IMR-90 (cell line): ENCODE data around the gene NPAS3. TPM values are rescaled to one million over a fixed set of nuclear protein-coding genes. Genes with fewer than 3 reads are reported as not detected.

Experiments
- ATAC-seq: fragments of 200-7000 bp; cut with Tn5 transposase; 2 replicates; pipeline ENCODE4 v1.9.1; 2020; ENCODE audit warnings: low read depth, mild to moderate bottlenecking, moderate library complexity
- BruUV-seq: library from RNA; stranded (reverse); fragments of 400-500 nt; replicated peaks from 2 replicates; lab custom pipeline; 2021; lab: Mats Ljungman, UMichigan
- CTCF ChIA-PET: fragments of 300-600 bp; formaldehyde crosslinking; extraction: SDS; loops from one replicate; lab custom pipeline; 2021; ENCODE audit warnings: antibody characterized with exemption; lab: Yijun Ruan, JAX
- POLR2A ChIA-PET: fragments of 300-600 bp; sonication (Branson Sonifier 250); formaldehyde crosslinking; loops from one replicate; lab custom pipeline; 2022; ENCODE audit warnings: antibody characterized with exemption; ENCODE audit not compliant: unreplicated experiment; lab: Charles Lee
- DNase-seq: peaks from one replicate; pipeline ENCODE4 v3.0.0; 2013
- H2AFZ ChIP-seq: replicated peaks from 2 replicates; pipeline ENCODE3; 2013; ENCODE audit warnings: low read length, mild to moderate bottlenecking; ENCODE audit not compliant: poor library complexity
- H2AK5ac ChIP-seq: 2 replicates; pipeline ENCODE4 v1.6.1; 2013; ENCODE audit warnings: low read depth, low read length, inconsistent platforms
- H2AK9ac ChIP-seq: replicated peaks from 2 replicates; pipeline ENCODE3; 2013; ENCODE audit warnings: mild to moderate bottlenecking, low read depth, low read length, moderate library complexity; ENCODE audit not compliant: poor library complexity
- H2BK120ac ChIP-seq: 2 replicates; pipeline ENCODE4 v1.6.1; 2013; ENCODE audit warnings: low read depth, low read length, inconsistent platforms
- H2BK15ac ChIP-seq: 3 replicates; pipeline ENCODE4 v1.6.1; 2013; ENCODE audit warnings: low read depth, low read length, inconsistent platforms
- H2BK20ac ChIP-seq: 2 replicates; pipeline ENCODE4 v1.6.1; 2013; ENCODE audit warnings: low read depth, mild to moderate bottlenecking, inconsistent platforms, low read length, moderate library complexity
- H2BK5ac ChIP-seq: 2 replicates; pipeline ENCODE4 v1.6.1; 2013; ENCODE audit warnings: mild to moderate bottlenecking, low read depth, low read length, inconsistent platforms; ENCODE audit not compliant: poor library complexity, severe bottlenecking
- H3K14ac ChIP-seq: replicated peaks from 2 replicates; pipeline ENCODE4 v1.6.1; 2013; ENCODE audit warnings: low read depth, low read length, inconsistent platforms
- H3K18ac ChIP-seq: 2 replicates; pipeline ENCODE4 v1.6.1; 2013; ENCODE audit warnings: low read depth, low read length, control low read depth
- H3K23ac ChIP-seq: 2 replicates; pipeline ENCODE4 v1.6.1; 2013; ENCODE audit warnings: low read depth, low read length, inconsistent platforms
- H3K27ac ChIP-seq: 2 replicates; pipeline ENCODE4 v1.5.1; 2013; ENCODE audit warnings: mild to moderate bottlenecking, control low read depth, low read length; ENCODE audit not compliant: insufficient read depth
- H3K27me3 ChIP-seq: 2 replicates; pipeline ENCODE4 v1.6.1; 2013; ENCODE audit warnings: low read length; ENCODE audit not compliant: control insufficient read depth, insufficient read depth
- H3K36me3 ChIP-seq: 2 replicates; pipeline ENCODE4 v1.6.1; 2013; ENCODE audit warnings: low read length, mixed read lengths; ENCODE audit not compliant: control insufficient read depth, insufficient read depth
- H3K4ac ChIP-seq: 2 replicates; pipeline ENCODE4 v1.6.1; 2013; ENCODE audit warnings: low read depth, low read length, inconsistent platforms
- H3K4me1 ChIP-seq: 2 replicates; pipeline ENCODE4 v1.6.1; 2013; ENCODE audit warnings: low read length, mixed read lengths; ENCODE audit not compliant: control insufficient read depth, insufficient read depth
- H3K4me2 ChIP-seq: 2 replicates; pipeline ENCODE4 v1.6.1; 2013; ENCODE audit warnings: low read depth, mild to moderate bottlenecking, control low read depth, low read length, moderate library complexity
- H3K4me3 ChIP-seq: 2 replicates; pipeline ENCODE4 v1.5.1; 2013; ENCODE audit warnings: low read depth, mild to moderate bottlenecking, control low read depth, low read length, moderate library complexity; ENCODE audit not compliant: insufficient read depth
- H3K56ac ChIP-seq: 2 replicates; pipeline ENCODE4 v1.6.1; 2013; ENCODE audit warnings: low read length, inconsistent platforms; ENCODE audit not compliant: insufficient read depth; ENCODE audit errors: extremely low read depth
- H3K79me1 ChIP-seq, 2 experiments: 2 replicates each; pipeline ENCODE4 v1.6.1; 2013; ENCODE audit warnings: low read length in 2 of 2, inconsistent platforms in 1 of 2, low read depth in 1 of 2
- H3K9ac ChIP-seq: 2 replicates; pipeline ENCODE4 v1.6.1; 2013; ENCODE audit warnings: low read depth, low read length, control low read depth
- H3K9me1 ChIP-seq: 2 replicates; pipeline ENCODE4 v1.6.1; 2013; ENCODE audit warnings: low read length, inconsistent platforms; ENCODE audit not compliant: insufficient read depth
- H3K9me3 ChIP-seq: 2 replicates; pipeline ENCODE4 v1.6.1; 2013; ENCODE audit warnings: low read length; ENCODE audit not compliant: control insufficient read depth, insufficient read depth
- H4K20me1 ChIP-seq: 2 replicates; pipeline ENCODE4 v1.6.1; 2013; ENCODE audit warnings: low read length, inconsistent platforms; ENCODE audit not compliant: insufficient read depth
- H4K5ac ChIP-seq: 2 replicates; pipeline ENCODE4 v1.6.1; 2013; ENCODE audit warnings: mild to moderate bottlenecking, low read depth, low read length, control low read depth
- H4K8ac ChIP-seq, 2 experiments: 2 replicates each; pipeline ENCODE4 v1.6.1; 2013; ENCODE audit warnings: low read depth in 2 of 2, low read length in 2 of 2, control low read depth in 1 of 2, inconsistent platforms in 1 of 2
- H4K91ac ChIP-seq: 2 replicates; pipeline ENCODE4 v1.6.1; 2013; ENCODE audit warnings: low read depth, low read length, inconsistent platforms; ENCODE audit not compliant: insufficient read depth
- CEBPB ChIP-seq: IDR thresholded peaks from 2 replicates; pipeline ENCODE4 v1.6.1; 2012; ENCODE audit warnings: low read depth, low read length, improper control_type of control experiment
- SMC3 ChIP-seq: fragments of 150-350 bp; IDR thresholded peaks from 2 replicates; pipeline ENCODE4 v1.6.1; 2016; ENCODE audit warnings: low read depth, mild to moderate bottlenecking, antibody characterized with exemption, low read length, moderate library complexity
- WGBS, 2 experiments: methylation state at CpG; one replicate each; pipeline versions ENCODE4 v1.1.5 to v1.1.7; 2013; ENCODE audit warnings: missing lambda C conversion rate in 2 of 2; ENCODE audit not compliant: insufficient read length in 1 of 2; ENCODE audit errors: extremely low coverage in 2 of 2; 5-methylcytosine and 5-hydroxymethylcytosine counted together
- dilution Hi-C: fragments of 300-500 bp; cut with HindIII; formaldehyde crosslinking; loops from one replicate; pipeline ENCODE4 v1.14.3; 2018; ENCODE audit warnings: low sequenced_read_pairs; ENCODE audit not compliant: unreplicated experiment
- in situ Hi-C: fragments of 300-500 bp; cut with MboI; formaldehyde crosslinking; loops from 3 replicates; pipeline ENCODE4 v1.14.3; 2019; ENCODE audit warnings: low sequenced_read_pairs, inconsistent platforms, mixed read lengths
- intact Hi-C: fragments of 100-400 bp; cut with micrococcal nuclease; formaldehyde crosslinking; loops from 2 replicates; pipeline ENCODE4 v1.10.0; 2022
- polyA plus RNA-seq, 3 experiments: library from polyadenylated mRNA; depleted of rRNA; stranded (reverse); fragments of >200 nt; gene quantifications; 2 replicates each; pipeline ENCODE4 v1.2.3, GENCODE V29; 2012; ENCODE audit warnings: low replicate concordance in 1 of 3
- total RNA-seq: library from RNA; depleted of rRNA; stranded (reverse); fragments of >200 nt; gene quantifications from 2 replicates; pipeline ENCODE4 v1.2.3, GENCODE V29; 2012

The NPAS3 gene
- total and polyA plus RNA-seq, 2 of the 4 experiments (the other 2 are of a cell fraction): not detected

DNA sequence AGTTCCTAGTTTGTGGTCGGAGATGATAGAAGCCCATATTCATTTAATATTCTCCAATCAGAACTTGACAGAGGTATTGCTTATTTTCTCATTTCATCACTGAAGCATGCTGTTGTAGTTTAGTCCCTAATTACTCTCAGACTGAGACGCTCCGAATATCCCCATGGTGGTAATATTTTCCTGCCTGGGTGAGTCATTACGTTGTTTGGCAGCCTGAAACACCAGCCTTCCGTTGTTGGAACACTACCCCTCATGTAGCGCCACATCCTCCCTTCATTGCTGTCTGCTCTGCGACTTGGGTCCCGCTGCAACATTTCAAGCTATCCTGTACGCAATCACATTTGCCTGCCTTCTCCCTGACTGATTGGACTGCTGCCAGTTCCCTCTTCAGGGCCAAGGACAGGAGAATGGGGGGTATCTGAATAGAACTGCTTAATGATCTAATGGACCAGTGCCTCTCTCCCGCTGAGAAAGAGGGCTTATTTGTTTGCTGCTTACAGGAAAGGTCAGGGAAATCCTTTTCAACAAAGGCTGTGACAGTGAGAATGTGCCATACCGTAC is 369.1 kb downstream of the NPAS3 start:
- Histone ChIP-seq H4K5ac (no peak overlapping the region), H3K14ac (no peak overlapping the region), H3K36me3 (no peaks in the 10 kb centered on the region), H2BK120ac (no peak overlapping the region), H3K4me2 (no peak overlapping the region), H3K4me3 (no peak overlapping the region), H3K4me1 (no peaks in the 10 kb centered on the region), H3K27me3 (no peaks in the 10 kb centered on the region; the same call in 1 of the 2 replicates), H3K79me1 (no peaks in the 10 kb centered on the region), H3K18ac (no peak overlapping the region), H2BK20ac (no peak overlapping the region), H3K23ac (no peak overlapping the region), H3K4ac (no peak overlapping the region), H2AK5ac (no peak overlapping the region), H2BK15ac (no peak overlapping the region), H3K9me1 (no peaks in the 10 kb centered on the region), H4K91ac (no peak overlapping the region), H4K20me1 (no peaks in the 10 kb centered on the region), H3K9ac (no peak overlapping the region), H3K27ac (no peak overlapping the region), H3K56ac (no peak overlapping the region), H4K8ac (no peak overlapping the region), H2AK9ac (no peak overlapping the region), H2AFZ (no peak overlapping the region), H3K9me3 (no peaks in the 10 kb centered on the region), H2BK5ac (no peak overlapping the region)
- CTCF ChIA-PET: no interaction called here
- no peak for ATAC-seq
- 0% methylated on average over 2 of the region's 11 CpGs; no CpG with 5 or more reads in 1 of the 2 experiments for WGBS, 2 experiments
- dilution Hi-C loops: no loop called here
- no TSS peak for BruUV-seq
- no peak for TF ChIP-seq SMC3
- no peak for TF ChIP-seq CEBPB
- in situ Hi-C loops: no loop called here
- POLR2A ChIA-PET: no interaction called here
- no peak for DNase-seq
- intact Hi-C loops: no loop called here
